H7 (cell line): ENCODE data around the gene MECR. TPM values are rescaled to one million over a fixed set of nuclear protein-coding genes. Genes with fewer than 3 reads are reported as not detected.

ENCODE experiments used
- DNase-seq: peaks from one replicate; pipeline ENCODE4 v3.0.0; 2012
- H3K27me3 ChIP-seq: 2 replicates; pipeline ENCODE4 v1.6.0; 2011; ENCODE audit warnings: mild to moderate bottlenecking, low read length; ENCODE audit not compliant: control insufficient read depth, insufficient read depth
- H3K36me3 ChIP-seq: replicated peaks from 2 replicates; pipeline ENCODE4 v1.5.1; 2011; ENCODE audit warnings: low read length; ENCODE audit not compliant: control insufficient read depth, insufficient read depth
- H3K4me3 ChIP-seq: 2 replicates; pipeline ENCODE4 v1.5.1; 2011; ENCODE audit warnings: low read depth, mild to moderate bottlenecking, control low read depth, low read length, moderate library complexity; ENCODE audit not compliant: insufficient read depth
- total RNA-seq: library from RNA; depleted of rRNA; stranded (reverse); fragments of >200 nt; shearing (Covaris generic); gene quantifications from 2 replicates; pipeline ENCODE4 v1.2.3, GENCODE V29; 2014

Gene MECR
- total RNA-seq, 1 experiment from 2014 or later: 62.1 TPM

DNA sequence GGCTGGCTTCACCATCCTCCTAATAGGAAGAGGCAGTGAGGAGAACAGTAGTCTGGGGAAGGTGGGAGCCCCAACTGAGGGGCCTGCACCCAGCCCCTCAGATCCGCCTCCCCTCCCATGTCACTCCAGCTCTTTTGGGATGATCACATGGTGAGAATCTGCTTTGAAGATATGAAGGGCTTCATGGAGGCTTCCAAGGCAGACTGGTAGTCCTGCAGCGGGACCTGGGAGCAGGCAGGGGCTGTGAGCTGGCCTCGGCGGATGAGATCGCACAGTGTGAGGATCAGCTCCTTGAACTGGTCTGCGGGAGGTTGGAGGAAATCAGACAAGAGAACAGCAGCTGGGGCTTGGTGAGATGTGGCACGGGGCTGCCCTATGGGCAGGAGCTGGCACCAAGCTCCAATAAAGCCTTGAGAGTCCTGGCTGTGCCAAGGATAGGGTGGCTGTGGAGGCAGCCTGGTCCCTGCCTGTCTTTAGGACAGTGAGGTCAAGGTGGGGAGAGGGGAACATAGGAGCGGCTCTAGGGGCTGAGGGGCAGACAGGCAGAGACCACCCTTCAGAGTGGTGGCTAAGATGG lies 36.8 kb downstream of the MECR start:
- peaks cover 4% of the 10 kb centered on the region for H3K36me3 ChIP-seq
- H3K27me3 ChIP-seq: no peaks in the 10 kb centered on the region
- no peak for DNase-seq
- H3K4me3 ChIP-seq: no peak overlapping the region

DNA sequence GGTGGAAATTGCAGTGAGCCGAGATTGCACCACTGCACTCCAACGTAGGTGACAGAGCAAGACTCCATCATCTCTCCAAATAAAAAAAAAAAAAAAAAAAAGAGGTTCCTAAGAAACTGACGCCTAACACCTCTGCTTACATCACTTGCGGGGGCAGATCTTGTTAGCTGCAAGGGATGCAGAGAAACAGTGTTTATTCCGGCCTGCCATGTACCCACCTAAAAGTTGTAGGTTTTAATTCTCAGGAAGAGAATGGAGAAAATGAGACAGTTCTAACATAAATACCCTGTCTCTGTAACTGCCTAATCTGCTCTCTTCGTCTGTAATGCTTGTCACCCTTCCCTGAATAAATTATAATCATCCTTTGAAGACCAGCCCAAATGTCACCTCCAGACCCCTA lies 40.0 kb downstream of the MECR start:
- DNase-seq: no peak
- no peak overlapping the region for H3K4me3 ChIP-seq
- H3K27me3 ChIP-seq: no peaks in the 10 kb centered on the region
- H3K36me3 ChIP-seq: peaks cover 4% of the 10 kb centered on the region; the same call in 1 of the 2 replicates

GRCh38 chr1:29186707-29187106 lies 44.0 kb downstream of the MECR start:
- Histone ChIP-seq H3K27me3 (no peaks in the 10 kb centered on the region), H3K4me3 (no peak overlapping the region), H3K36me3 (no peaks in the 10 kb centered on the region)
- DNase-seq: peak; percentile 46

DNA sequence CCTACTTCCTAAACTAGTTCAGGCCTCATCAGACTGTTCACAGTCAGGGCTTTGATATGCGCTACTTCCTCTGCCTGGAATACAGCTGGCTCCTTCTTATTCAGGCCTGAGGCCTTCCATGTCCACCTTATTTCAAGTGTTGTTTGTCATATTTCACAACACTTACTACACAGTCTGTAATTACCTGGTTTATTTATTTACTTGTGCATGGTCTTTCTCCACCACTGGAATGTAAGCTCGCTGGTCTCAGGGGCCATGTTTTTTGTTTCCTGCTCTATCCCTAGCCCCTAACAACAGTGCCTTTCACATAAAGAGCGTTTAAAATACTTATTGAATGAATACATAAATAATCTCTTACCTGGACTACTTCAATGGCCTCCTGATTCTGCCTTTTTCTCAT lies 44.5 kb downstream of the MECR start:
- no peak overlapping the region for H3K4me3 ChIP-seq
- H3K36me3 ChIP-seq: no peaks in the 10 kb centered on the region
- no peak for DNase-seq
- H3K27me3 ChIP-seq: no peaks in the 10 kb centered on the region

DNA sequence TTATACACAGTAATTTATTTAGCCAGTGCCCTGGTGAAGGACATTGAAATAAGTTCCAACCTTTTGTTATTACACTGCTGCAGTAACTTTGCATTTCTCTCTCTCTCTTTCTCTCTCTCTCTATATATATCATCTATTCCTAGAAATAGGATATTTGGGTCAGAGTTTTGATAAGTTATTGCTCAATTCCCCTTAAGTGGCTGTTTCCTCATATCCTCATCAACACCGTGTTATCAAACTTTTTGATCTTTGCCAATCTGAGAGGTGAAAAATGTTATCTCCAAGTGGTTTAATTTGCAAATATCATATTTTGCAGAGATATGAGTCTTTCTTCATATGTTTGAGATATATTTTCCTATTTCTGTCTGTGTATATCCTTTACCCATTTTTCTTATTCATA lies 47.4 kb downstream of the MECR start:
- DNase-seq: no peak
- H3K4me3 ChIP-seq: no peak overlapping the region
- peaks cover 2% of the 10 kb centered on the region; the same call in 1 of the 2 replicates for H3K36me3 ChIP-seq
- no peaks in the 10 kb centered on the region for H3K27me3 ChIP-seq

DNA sequence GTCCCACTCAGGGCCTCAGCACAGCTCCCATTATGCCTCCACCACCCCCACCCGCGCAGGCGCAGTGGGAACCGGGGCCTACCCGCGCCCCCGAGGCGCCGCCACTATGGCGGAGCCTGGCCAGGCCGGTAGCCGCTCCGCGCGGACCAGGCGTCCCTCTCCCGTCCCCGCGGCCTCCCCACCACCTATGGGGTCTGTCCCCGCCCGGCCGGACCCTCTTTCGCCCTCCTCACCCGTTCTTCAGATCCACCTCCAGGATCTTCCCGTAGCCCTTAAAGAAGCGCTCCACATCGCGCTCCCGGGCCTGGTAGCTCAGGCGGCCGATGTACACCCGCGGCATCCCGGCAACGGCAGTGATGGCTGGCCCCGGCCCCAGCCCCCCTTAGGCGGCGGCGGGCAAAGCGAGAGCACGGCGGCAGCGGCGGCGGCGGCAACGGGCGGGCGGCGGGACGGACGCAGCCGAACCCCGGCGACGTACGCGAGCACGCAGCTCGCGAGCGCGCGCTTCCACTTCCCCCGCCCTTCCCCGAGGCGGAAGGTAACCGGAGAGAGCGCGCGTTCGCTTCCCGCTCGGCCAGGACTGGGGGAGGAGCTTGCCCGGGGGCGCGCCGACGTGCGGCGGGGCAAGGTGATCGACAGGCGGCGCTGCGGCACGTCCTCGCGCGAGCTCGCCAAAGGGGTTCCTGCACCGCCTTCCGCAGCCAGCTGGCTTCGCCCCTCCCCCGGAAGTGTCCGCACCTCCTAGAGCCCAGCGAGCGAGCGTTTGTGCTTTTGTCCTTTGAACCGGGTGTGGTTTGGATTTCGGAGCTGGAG lies 49.1 kb downstream of the MECR start, which contains the start of gene SRSF4:
TSS of gene SRSF4 (minus strand) at position 488 of the 813 bp plus-strand sequence. CDS start at position 340, 148 bp downstream.
- peak; percentile 99 for DNase-seq

GRCh38 chr1:29180497-29181412 lies 50.0 kb downstream of the MECR start:
- DNase-seq: peak; percentile 14
- H3K36me3 ChIP-seq: peaks cover 2% of the 10 kb centered on the region; the same call in 1 of the 2 replicates
- no peaks in the 10 kb centered on the region for H3K27me3 ChIP-seq
- H3K4me3 ChIP-seq: peak overlapping the region; percentile 97

More for the DNA sequence above, 49.1 kb downstream of the MECR start, which contains the start of gene SRSF4:
- peak within 1 kb of the TSS; percentile 97 for H3K4me3 ChIP-seq
- H3K36me3 ChIP-seq: peaks cover 2% of the 10 kb centered on the region; the same call in 1 of the 2 replicates
- no peaks in the 10 kb centered on the region for H3K27me3 ChIP-seq

- H3K4me3 ChIP-seq: peak overlapping the region; percentile 97; the same call in 1 of the 2 replicates
- DNase-seq: no peak
- peaks cover 2% of the 10 kb centered on the region; the same call in 1 of the 2 replicates for H3K36me3 ChIP-seq
- no peaks in the 10 kb centered on the region for H3K27me3 ChIP-seq
Measured at GRCh38 chr1:29179641-29180184, 51.0 kb downstream of the MECR start.

DNA sequence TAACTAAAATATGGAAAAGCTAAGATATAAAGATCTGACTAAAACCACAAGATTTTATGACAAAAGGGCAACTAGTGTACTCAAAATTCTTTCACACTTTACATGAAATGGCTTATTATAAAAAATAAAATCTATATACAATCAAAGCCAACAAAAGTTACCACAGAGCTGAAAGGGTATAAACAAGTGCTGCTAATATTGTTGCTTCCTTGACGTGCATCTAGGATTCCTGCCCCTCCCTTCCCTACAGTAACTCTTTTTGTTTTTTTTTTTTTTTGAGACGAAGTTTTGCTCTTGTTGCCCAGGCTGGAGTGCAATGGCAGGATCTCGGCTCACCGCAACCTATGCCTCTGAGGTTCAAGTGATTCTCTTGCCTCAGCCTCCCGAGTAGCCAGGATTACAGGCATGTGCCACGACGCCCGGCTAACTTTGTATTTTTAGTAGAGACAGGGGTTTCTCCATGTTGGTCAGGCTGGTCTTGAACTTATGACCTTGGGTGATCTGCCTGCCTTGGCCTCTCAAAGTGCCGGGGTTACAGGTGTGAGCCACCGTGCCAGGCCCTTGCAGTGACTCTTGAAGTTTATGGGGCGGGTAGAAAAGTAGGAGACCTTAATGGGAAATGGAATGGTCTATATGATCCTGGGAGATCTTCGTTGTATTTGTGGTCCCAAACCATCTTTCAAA lies 53.6 kb downstream of the MECR start:
- no peaks in the 10 kb centered on the region for H3K27me3 ChIP-seq
- no peak for DNase-seq

DNA sequence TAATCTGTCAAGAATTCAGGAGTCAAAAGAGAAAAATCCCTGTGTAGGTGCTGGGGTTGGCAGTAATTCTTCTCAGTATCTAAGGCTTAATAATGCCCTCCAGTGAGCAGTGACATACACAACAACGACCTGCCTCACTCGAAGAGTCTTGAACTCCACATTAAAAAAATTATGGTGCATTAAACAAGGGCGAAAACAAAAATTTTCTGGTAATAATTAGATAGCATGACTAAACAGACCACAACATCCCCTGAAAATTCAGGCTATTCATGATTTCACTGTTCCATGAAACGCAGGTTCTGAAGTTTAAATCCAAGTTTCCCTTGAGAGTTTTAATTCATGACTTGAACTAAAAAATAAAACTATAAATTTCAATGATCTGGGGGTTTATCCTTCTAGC lies 54.2 kb downstream of the MECR start:
- no peaks in the 10 kb centered on the region for H3K27me3 ChIP-seq
- H3K36me3 ChIP-seq: peaks cover 2% of the 10 kb centered on the region; the same call in 1 of the 2 replicates
- DNase-seq: no peak
- no peak overlapping the region for H3K4me3 ChIP-seq

More for the DNA sequence above, 53.6 kb downstream of the MECR start:
- Histone ChIP-seq H3K4me3 (no peak overlapping the region), H3K36me3 (peaks cover 2% of the 10 kb centered on the region; the same call in 1 of the 2 replicates)

GRCh38 chr1:29172415-29172939 lies 58.3 kb downstream of the MECR start:
- H3K36me3 ChIP-seq: no peaks in the 10 kb centered on the region; the same call in 1 of the 2 replicates
- no peak overlapping the region for H3K4me3 ChIP-seq
- no peak for DNase-seq
- H3K27me3 ChIP-seq: no peaks in the 10 kb centered on the region

GRCh38 chr1:29171521-29171920 lies 59.2 kb downstream of the MECR start:
- no peak overlapping the region for H3K4me3 ChIP-seq
- no peaks in the 10 kb centered on the region; the same call in 1 of the 2 replicates for H3K36me3 ChIP-seq
- H3K27me3 ChIP-seq: no peaks in the 10 kb centered on the region
- no peak for DNase-seq

GRCh38 chr1:29171089-29171488 lies 59.6 kb downstream of the MECR start:
- DNase-seq: no peak

More at GRCh38 chr1:29171089-29171488, 59.6 kb downstream of the MECR start:
- Histone ChIP-seq H3K27me3 (no peaks in the 10 kb centered on the region), H3K4me3 (no peak overlapping the region), H3K36me3 (peaks cover 2% of the 10 kb centered on the region)
